HG02870 (cell line): ENCODE results near the gene C4BPA.

Experiments
- ATAC-seq: cut with Tn5 transposase; IDR thresholded peaks from one replicate; pipeline ENCODE4 v1.9.1; 2021; ENCODE audit warnings: mild to moderate bottlenecking, moderate library complexity; ENCODE audit not compliant: unreplicated experiment

C4BPA gene

GRCh38 chr1:207077012-207077411, 27.0 kb upstream of the C4BPA start:
- no peak for ATAC-seq

- no peak for ATAC-seq
These were observed 26.3 kb upstream of the C4BPA start for GRCh38 chr1:207077470-207078377.

- no peak for ATAC-seq
These were observed 25.4 kb upstream of the C4BPA start for GRCh38 chr1:207078578-207079132.

GRCh38 chr1:207079706-207080241, 24.3 kb upstream of the C4BPA start:
- ATAC-seq = no peak

- no peak for ATAC-seq
These were observed 22.9 kb upstream of the C4BPA start for GRCh38 chr1:207081088-207081487.

GRCh38 chr1:207081806-207082205, 22.2 kb upstream of the C4BPA start:
- no peak for ATAC-seq

- no peak for ATAC-seq
These were observed 19.8 kb upstream of the C4BPA start for GRCh38 chr1:207084232-207084631.

GRCh38 chr1:207084701-207085180, 19.3 kb upstream of the C4BPA start:
- peak; percentile 44 for ATAC-seq

- ATAC-seq = no peak
These were observed 18.1 kb upstream of the C4BPA start for GRCh38 chr1:207085887-207086286.

- ATAC-seq = no peak
These were observed 15.9 kb upstream of the C4BPA start for GRCh38 chr1:207088161-207088560.

- no peak for ATAC-seq
These were observed 15.1 kb upstream of the C4BPA start, which contains the start of gene C4BPB for GRCh38 chr1:207088701-207089626. C4BPB (plus strand) TSS chr1:207088860; CDS start chr1:207089532, 672 bp downstream.

GRCh38 chr1:207089627-207090355, 14.2 kb upstream of the C4BPA start:
- no peak for ATAC-seq

GRCh38 chr1:207091200-207091908, 12.7 kb upstream of the C4BPA start:
- ATAC-seq = no peak

GRCh38 chr1:207093944-207094343, 10.1 kb upstream of the C4BPA start:
- ATAC-seq = no peak

GRCh38 chr1:207097871-207098324, 6.1 kb upstream of the C4BPA start:
- peak; percentile 97 for ATAC-seq

- no peak for ATAC-seq
These were observed 2.3 kb upstream of the C4BPA start for GRCh38 chr1:207101720-207102119.

- ATAC-seq = no peak
These were observed 1.9 kb upstream of the C4BPA start for GRCh38 chr1:207102146-207102545.

GRCh38 chr1:207102659-207103058, 1.4 kb upstream of the C4BPA start:
- no peak for ATAC-seq

GRCh38 chr1:207109004-207109403, 5.0 kb downstream of the C4BPA start:
- no peak for ATAC-seq
